ENCODE measurements around the gene MGRN1. TPM values are rescaled to one million over a fixed set of nuclear protein-coding genes. Genes with fewer than 3 reads are reported as not detected.

MGRN1 gene
- total RNA-seq, 1 experiment from 2014 or later = 61.3 TPM

DNA sequence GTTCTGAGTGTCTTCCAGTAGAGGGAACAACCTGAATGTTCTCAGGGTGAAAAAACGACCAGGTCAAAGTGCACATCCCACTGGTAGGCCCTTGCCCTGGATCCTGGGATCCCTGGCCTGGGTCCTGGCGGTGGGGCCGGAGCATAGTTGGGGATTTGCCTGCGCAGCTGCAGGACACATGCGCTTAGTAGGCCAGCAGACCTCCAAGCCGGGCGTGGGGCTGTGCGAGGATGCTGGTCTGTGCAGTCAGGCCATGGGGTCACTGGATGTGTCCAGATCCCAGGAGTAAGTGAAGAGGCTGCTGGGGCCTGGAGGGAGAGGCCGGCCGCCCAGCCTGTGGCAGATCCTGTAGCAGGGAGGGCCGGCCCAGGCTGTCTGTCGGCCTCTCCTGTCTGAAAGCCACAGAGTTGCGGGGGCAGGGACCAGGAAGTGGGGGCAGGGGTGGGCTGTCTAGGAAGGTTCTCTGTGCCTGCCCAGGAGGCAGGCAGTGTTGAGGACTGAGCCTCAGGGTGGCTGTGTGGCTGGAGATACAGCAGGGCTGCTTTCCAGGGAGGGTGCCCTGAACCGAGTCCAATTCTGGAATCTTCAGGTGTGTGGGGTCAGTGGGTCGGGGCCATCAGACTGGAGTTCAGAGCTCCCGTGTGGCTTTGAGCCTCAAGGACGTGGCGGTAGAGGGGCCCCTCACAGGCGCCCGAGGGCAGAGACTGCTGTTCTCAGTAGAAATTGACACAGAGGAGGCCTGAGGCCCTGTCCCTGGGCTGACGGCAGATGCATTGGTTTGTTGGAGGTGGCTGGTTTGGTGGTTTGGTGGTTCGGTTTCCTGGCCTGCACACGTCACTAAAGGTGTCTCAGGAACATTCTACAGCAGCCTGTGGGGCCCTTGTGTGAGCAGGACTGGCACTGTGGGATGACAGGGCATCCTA is 51.5 kb downstream of the MGRN1 start:
- BruUV-seq (replicated peaks) = no TSS peak
- Mint-ChIP-seq H3K27ac (ENCODE audit: low read depth, unreplicated experiment) (no peak overlapping the region), H3K4me1 (ENCODE audit: insufficient read depth, unreplicated experiment) (peaks cover 15% of the 10 kb centered on the region), H3K27me3 (ENCODE audit: insufficient read depth, unreplicated experiment) (no peaks in the 10 kb centered on the region), H3K36me3 (ENCODE audit: insufficient read depth, unreplicated experiment) (peaks cover 51% of the 10 kb centered on the region), H3K9me3 (ENCODE audit: unreplicated experiment) (no peaks in the 10 kb centered on the region), H3K4me3 (ENCODE audit: unreplicated experiment) (no peak overlapping the region)
- intact Hi-C loops (cut with micrococcal nuclease) = no loop called here
- POLR2A ChIA-PET = interaction anchor here (0.6 to 0.8 kb wide), 2 partner anchors 18 to 60 kb away, joined by 3 to 4 read pairs; no protein-coding TSS in a partner anchor
- no peak for DNase-seq (ENCODE audit: unreplicated experiment)
- TF ChIP-seq, protein P1, sequence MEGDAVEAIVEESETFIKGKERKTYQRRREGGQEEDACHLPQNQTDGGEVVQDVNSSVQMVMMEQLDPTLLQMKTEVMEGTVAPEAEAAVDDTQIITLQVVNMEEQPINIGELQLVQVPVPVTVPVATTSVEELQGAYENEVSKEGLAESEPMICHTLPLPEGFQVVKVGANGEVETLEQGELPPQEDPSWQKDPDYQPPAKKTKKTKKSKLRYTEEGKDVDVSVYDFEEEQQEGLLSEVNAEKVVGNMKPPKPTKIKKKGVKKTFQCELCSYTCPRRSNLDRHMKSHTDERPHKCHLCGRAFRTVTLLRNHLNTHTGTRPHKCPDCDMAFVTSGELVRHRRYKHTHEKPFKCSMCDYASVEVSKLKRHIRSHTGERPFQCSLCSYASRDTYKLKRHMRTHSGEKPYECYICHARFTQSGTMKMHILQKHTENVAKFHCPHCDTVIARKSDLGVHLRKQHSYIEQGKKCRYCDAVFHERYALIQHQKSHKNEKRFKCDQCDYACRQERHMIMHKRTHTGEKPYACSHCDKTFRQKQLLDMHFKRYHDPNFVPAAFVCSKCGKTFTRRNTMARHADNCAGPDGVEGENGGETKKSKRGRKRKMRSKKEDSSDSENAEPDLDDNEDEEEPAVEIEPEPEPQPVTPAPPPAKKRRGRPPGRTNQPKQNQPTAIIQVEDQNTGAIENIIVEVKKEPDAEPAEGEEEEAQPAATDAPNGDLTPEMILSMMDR (IDR thresholded peaks at IDR 0.05; ENCODE audit: unreplicated experiment) = no peak
- CTCF ChIA-PET = interaction anchor here (0.6 to 1.0 kb wide), 3 partner anchors 10 to 174 kb away, joined by 3 to 6 read pairs (median 4); no protein-coding TSS in a partner anchor

DNA sequence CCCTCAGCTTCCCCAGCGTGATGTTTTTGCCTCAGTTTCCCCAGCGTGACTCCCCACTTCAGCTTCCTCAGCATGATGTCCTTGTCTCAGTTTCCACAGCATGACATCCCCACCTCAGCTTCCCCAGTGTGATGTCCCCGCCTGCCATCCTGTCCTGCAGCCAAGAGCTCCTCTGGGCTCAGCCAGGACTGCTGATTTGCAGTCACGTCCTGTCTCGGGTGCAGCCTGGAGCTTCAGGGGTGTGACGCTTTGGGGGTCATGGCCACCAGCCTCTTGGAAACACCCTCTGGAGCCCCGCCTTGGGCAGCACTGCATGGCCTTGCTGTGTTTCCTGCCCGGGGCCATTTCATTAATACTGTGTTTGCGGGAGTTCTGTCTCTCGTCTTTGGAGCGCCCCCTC is 52.2 kb downstream of the MGRN1 start:
- no peak for DNase-seq (ENCODE audit: unreplicated experiment)
- TF ChIP-seq, protein P1 (IDR thresholded peaks at IDR 0.05; ENCODE audit: unreplicated experiment) = no peak
- no TSS peak for BruUV-seq (replicated peaks)
- Mint-ChIP-seq H3K4me1 (ENCODE audit: insufficient read depth, unreplicated experiment) (peaks cover 15% of the 10 kb centered on the region), H3K27ac (ENCODE audit: low read depth, unreplicated experiment) (no peak overlapping the region), H3K27me3 (ENCODE audit: insufficient read depth, unreplicated experiment) (no peaks in the 10 kb centered on the region), H3K4me3 (ENCODE audit: unreplicated experiment) (no peak overlapping the region), H3K9me3 (ENCODE audit: unreplicated experiment) (no peaks in the 10 kb centered on the region), H3K36me3 (ENCODE audit: insufficient read depth, unreplicated experiment) (peaks cover 53% of the 10 kb centered on the region)
- POLR2A ChIA-PET = interaction anchor here (0.8 kb wide), 1 partner anchor 17 kb away, joined by 3 read pairs; no protein-coding TSS in a partner anchor
- CTCF ChIA-PET = interaction anchor here (0.6 to 0.8 kb wide), 4 partner anchors 24 to 386 kb away, joined by 3 to 4 read pairs (median 3); no protein-coding TSS in a partner anchor
- intact Hi-C loops (cut with micrococcal nuclease) = no loop called here

DNA sequence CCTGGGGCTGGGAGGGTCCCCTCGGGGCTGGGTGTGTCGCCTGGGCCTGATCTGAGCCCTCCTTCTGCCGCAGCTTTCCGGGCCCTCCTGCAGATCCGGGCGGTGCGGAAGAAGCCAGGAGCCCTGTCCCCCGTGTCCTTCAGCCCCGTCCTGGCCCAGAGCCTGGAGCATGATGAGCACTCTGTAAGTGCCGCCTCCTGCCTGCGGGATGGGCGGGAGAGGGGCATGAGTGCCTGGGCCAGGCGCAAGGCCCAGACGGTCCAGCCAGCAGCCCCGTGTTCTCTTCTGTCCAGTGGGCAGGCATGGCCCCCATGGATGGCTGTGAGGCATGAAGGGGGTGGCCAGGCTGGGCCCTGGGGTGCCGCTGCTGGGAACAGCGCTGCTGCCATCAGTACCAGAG is 52.8 kb downstream of the MGRN1 start:
- H3K27me3 Mint-ChIP-seq (ENCODE audit: insufficient read depth, unreplicated experiment) = no peaks in the 10 kb centered on the region
- no peak overlapping the region for H3K4me3 Mint-ChIP-seq (ENCODE audit: unreplicated experiment)
- H3K36me3 Mint-ChIP-seq (ENCODE audit: insufficient read depth, unreplicated experiment) = peaks cover 48% of the 10 kb centered on the region
- DNase-seq (ENCODE audit: unreplicated experiment) = no peak
- H3K4me1 Mint-ChIP-seq (ENCODE audit: insufficient read depth, unreplicated experiment) = peaks cover 15% of the 10 kb centered on the region
- H3K27ac Mint-ChIP-seq (ENCODE audit: low read depth, unreplicated experiment) = no peak overlapping the region
- no TSS peak for BruUV-seq (replicated peaks)
- POLR2A ChIA-PET = no interaction called here
- CTCF ChIA-PET = interaction anchor here (0.6 to 0.8 kb wide), 5 partner anchors 9 to 387 kb away, joined by 3 to 4 read pairs (median 3); no protein-coding TSS in a partner anchor
- TF ChIP-seq, protein P1 (IDR thresholded peaks at IDR 0.05; ENCODE audit: unreplicated experiment) = no peak
- intact Hi-C loops (cut with micrococcal nuclease) = no loop called here
- H3K9me3 Mint-ChIP-seq (ENCODE audit: unreplicated experiment) = no peaks in the 10 kb centered on the region

DNA sequence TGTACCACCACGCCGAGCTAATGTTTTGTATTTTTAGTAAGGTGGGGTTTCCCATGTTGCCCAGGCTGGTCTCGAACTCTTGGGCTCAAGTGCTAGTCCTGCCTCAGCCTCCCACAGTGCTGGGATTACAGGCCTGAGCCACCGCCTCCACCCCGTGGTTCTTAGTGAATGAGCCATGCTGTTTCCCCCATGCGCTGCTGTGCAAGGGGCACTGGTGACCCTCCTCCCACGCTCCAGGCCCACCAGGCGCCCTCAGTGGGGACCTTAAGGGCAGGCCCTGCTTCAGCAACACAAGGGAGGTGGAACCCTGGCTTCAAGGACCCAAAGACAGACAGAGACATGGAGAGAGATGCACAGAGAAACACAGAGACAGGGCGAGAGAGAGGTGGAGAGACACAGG is 53.4 kb downstream of the MGRN1 start:
- TF ChIP-seq, protein P1 (IDR thresholded peaks at IDR 0.05; ENCODE audit: unreplicated experiment) = no peak
- intact Hi-C loops (cut with micrococcal nuclease) = no loop called here
- H3K4me3 Mint-ChIP-seq (ENCODE audit: unreplicated experiment) = peak overlapping the region; percentile 52
- ChIA-PET CTCF (interaction anchor here (0.6 kb wide), 2 partner anchors 8 to 29 kb away, joined by 3 to 4 read pairs; no protein-coding TSS in a partner anchor), POLR2A (no interaction called here)
- H3K4me1 Mint-ChIP-seq (ENCODE audit: insufficient read depth, unreplicated experiment) = peaks cover 15% of the 10 kb centered on the region
- no peak for DNase-seq (ENCODE audit: unreplicated experiment)
- no peaks in the 10 kb centered on the region for H3K9me3 Mint-ChIP-seq (ENCODE audit: unreplicated experiment)
- H3K36me3 Mint-ChIP-seq (ENCODE audit: insufficient read depth, unreplicated experiment) = peaks cover 44% of the 10 kb centered on the region
- BruUV-seq (replicated peaks) = no TSS peak
- no peak overlapping the region for H3K27ac Mint-ChIP-seq (ENCODE audit: low read depth, unreplicated experiment)
- H3K27me3 Mint-ChIP-seq (ENCODE audit: insufficient read depth, unreplicated experiment) = no peaks in the 10 kb centered on the region

Measured in MCF 10A (cell line).